ENCODE data around the gene CDC42BPB. TPM values are rescaled to one million over a fixed set of nuclear protein-coding genes. Genes with fewer than 3 reads are reported as not detected.
A peak's percentile ranks its signal among the peaks of the same experiment; 100 is the strongest.
"Not testable (repeated sequence)": the region's sequence is repeated elsewhere in the genome, so short reads cannot be mapped to it uniquely, and the experiment has no call there.

CDC42BPB gene
- total RNA-seq, 3 donors from 2014 or later, result 64.0 to 110 (median 98.0) TPM

- H3K9me3 ChIP-seq, result no peaks in the 10 kb centered on the region
- intact Hi-C loops (cut with DNase I; ENCODE audit: low total_unique reads), result no loop called here
- no peaks in the 10 kb centered on the region for H3K27me3 ChIP-seq
- no peaks in the 10 kb centered on the region for H3K4me1 ChIP-seq
- no peaks in the 10 kb centered on the region for H3K36me3 ChIP-seq
- no peak overlapping the region for H3K27ac ChIP-seq
- no peak overlapping the region for H3K4me3 ChIP-seq
- TF ChIP-seq CTCF (IDR thresholded peaks at IDR 0.05) (no peak), POLR2A (IDR thresholded peaks at IDR 0.05) (no peak), POLR2AphosphoS5 (IDR thresholded peaks at IDR 0.05) (no peak)
- peak in 1 of 2 donors; percentile 14 for DNase-seq (ENCODE audit: low spot score in 2 of 2)
Observed at GRCh38 chr14:103028161-103028767, 29.1 kb downstream of the CDC42BPB start.

- Histone ChIP-seq H3K36me3 (no peaks in the 10 kb centered on the region), H3K9me3 (no peaks in the 10 kb centered on the region), H3K27ac (no peak overlapping the region), H3K27me3 (no peaks in the 10 kb centered on the region), H3K4me3 (no peak overlapping the region), H3K4me1 (no peaks in the 10 kb centered on the region)
- TF ChIP-seq POLR2A (IDR thresholded peaks at IDR 0.05), result no peak
- intact Hi-C loops (cut with DNase I; ENCODE audit: low total_unique reads), result no loop called here
- no peak for DNase-seq (ENCODE audit: low spot score in 2 of 2)
Observed at GRCh38 chr14:103027451-103027850, 29.9 kb downstream of the CDC42BPB start.

DNA sequence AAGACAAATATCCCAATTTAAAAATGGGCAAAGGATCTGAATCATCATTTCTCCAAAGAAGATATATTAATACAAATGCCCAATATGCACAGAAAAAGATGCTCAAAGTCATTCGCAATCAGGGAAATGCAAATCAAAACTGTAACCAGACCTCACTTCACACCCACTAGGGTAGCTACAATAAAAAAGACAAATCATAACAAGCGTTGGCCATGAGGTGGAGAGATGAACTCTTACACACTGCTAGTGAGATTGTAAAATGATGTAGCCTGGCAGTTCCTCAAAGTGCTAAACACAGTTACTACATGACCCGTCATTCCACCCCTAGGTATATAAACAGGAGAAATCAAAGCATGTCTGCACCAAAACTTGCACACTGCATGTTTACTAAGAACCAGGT is 30.4 kb downstream of the CDC42BPB start:
- Histone ChIP-seq H3K4me1 (no peaks in the 10 kb centered on the region), H3K4me3 (no peak overlapping the region), H3K36me3 (no peaks in the 10 kb centered on the region), H3K27ac (no peak overlapping the region), H3K27me3 (no peaks in the 10 kb centered on the region), H3K9me3 (no peaks in the 10 kb centered on the region)
- TF ChIP-seq CTCF (IDR thresholded peaks at IDR 0.05), result no peak
- TF ChIP-seq POLR2A (IDR thresholded peaks at IDR 0.05), result no peak
- TF ChIP-seq POLR2AphosphoS5 (IDR thresholded peaks at IDR 0.05), result no peak
- no peak for DNase-seq (ENCODE audit: low spot score in 2 of 2)
- intact Hi-C loops (cut with DNase I; ENCODE audit: low total_unique reads), result no loop called here

DNA sequence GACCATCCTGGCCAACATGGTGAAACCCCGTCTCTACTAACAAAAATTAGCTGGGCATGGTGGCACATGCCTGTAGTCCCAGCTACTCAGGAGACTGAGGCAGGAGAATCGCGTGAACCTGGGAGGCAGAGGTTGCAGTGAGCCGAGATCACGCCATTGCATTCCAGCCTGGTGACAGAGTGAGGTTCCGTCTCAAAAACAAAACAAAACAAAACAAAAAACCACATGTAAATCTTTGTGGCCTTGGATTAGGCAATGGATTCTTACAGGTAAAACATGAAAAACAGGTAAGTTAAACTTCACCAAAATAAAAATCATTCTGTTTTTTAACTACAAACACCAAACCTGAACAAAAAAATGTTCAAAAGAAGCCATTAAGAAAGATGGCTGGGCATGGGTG is 31.2 kb downstream of the CDC42BPB start:
- intact Hi-C loops (cut with DNase I; ENCODE audit: low total_unique reads); H3K36me3 ChIP-seq; H3K9me3 ChIP-seq; H3K4me1 ChIP-seq; H3K4me3 ChIP-seq; H3K27me3 ChIP-seq; DNase-seq (ENCODE audit: low spot score in 2 of 2): not testable (repeated sequence)
- peak overlapping the region in 1 of 2 donors; percentile 13 for H3K27ac ChIP-seq

GRCh38 chr14:103023881-103024473 is 33.4 kb downstream of the CDC42BPB start:
- intact Hi-C loops (cut with DNase I; ENCODE audit: low total_unique reads), result no loop called here
- H3K27me3 ChIP-seq, result no peaks in the 10 kb centered on the region
- H3K27ac ChIP-seq, result peak overlapping the region in 1 of 2 donors; percentile 16
- no peaks in the 10 kb centered on the region for H3K36me3 ChIP-seq
- no peak for TF ChIP-seq CTCF (IDR thresholded peaks at IDR 0.05)
- TF ChIP-seq POLR2A (IDR thresholded peaks at IDR 0.05), result no peak
- no peak for TF ChIP-seq POLR2AphosphoS5 (IDR thresholded peaks at IDR 0.05)
- no peak overlapping the region for H3K4me3 ChIP-seq
- no peaks in the 10 kb centered on the region for H3K9me3 ChIP-seq
- peak in 1 of 2 donors; percentile 17 for DNase-seq (ENCODE audit: low spot score in 2 of 2)
- H3K4me1 ChIP-seq, result no peaks in the 10 kb centered on the region

GRCh38 chr14:103022685-103023044 is 34.7 kb downstream of the CDC42BPB start:
- Histone ChIP-seq H3K4me1 (no peaks in the 10 kb centered on the region), H3K4me3 (no peak overlapping the region), H3K27me3 (no peaks in the 10 kb centered on the region), H3K27ac (no peak overlapping the region), H3K9me3 (no peaks in the 10 kb centered on the region), H3K36me3 (no peaks in the 10 kb centered on the region)
- intact Hi-C loops (cut with DNase I; ENCODE audit: low total_unique reads), result no loop called here
- no peak for DNase-seq (ENCODE audit: low spot score in 2 of 2)
- TF ChIP-seq POLR2A (IDR thresholded peaks at IDR 0.05) (no peak), CTCF (IDR thresholded peaks at IDR 0.05) (no peak), POLR2AphosphoS5 (IDR thresholded peaks at IDR 0.05) (no peak)

Data from breast epithelium (tissue), 4 donors.